Neuronal stem cell (in vitro differentiated cells): Measurements from ENCODE around the gene RYR2.
A peak's percentile ranks its signal among the peaks of the same experiment; 100 is the strongest.
"Not testable (repeated sequence)": the region's sequence is repeated elsewhere in the genome, so short reads cannot be mapped to it uniquely, and the experiment has no call there.

Experiments used
- DNase-seq: peaks from one replicate; pipeline ENCODE4 v3.0.0-alpha.2; 2013; ENCODE audit warnings: low spot score
- H2AFZ ChIP-seq: one replicate; pipeline ENCODE4 v1.6.1; 2013; ENCODE audit warnings: mild to moderate bottlenecking, low read length, inconsistent platforms
- H2AK5ac ChIP-seq: 2 replicates; pipeline ENCODE4 v1.6.1; 2013; ENCODE audit warnings: low read depth, mild to moderate bottlenecking, inconsistent platforms, low read length, moderate library complexity, mixed read lengths
- H2BK120ac ChIP-seq: 2 replicates; pipeline ENCODE4 v1.6.1; 2013; ENCODE audit warnings: low read depth, mild to moderate bottlenecking, inconsistent platforms, low read length, moderate library complexity, mixed read lengths
- H2BK12ac ChIP-seq: one replicate; pipeline ENCODE4 v1.6.1; 2013; ENCODE audit warnings: low read length, inconsistent platforms
- H2BK15ac ChIP-seq: 2 replicates; pipeline ENCODE4 v1.6.1; 2013; ENCODE audit warnings: mild to moderate bottlenecking, low read length, inconsistent platforms, mixed read lengths
- H2BK5ac ChIP-seq: one replicate; pipeline ENCODE4 v1.6.1; 2013; ENCODE audit warnings: inconsistent platforms, mild to moderate bottlenecking, low read length, moderate library complexity
- H3K14ac ChIP-seq: one replicate; pipeline ENCODE4 v1.6.1; 2013; ENCODE audit warnings: low read length, inconsistent platforms
- H3K18ac ChIP-seq: 2 replicates; pipeline ENCODE4 v1.6.1; 2013; ENCODE audit warnings: low read length, inconsistent platforms
- H3K23ac ChIP-seq: 2 replicates; pipeline ENCODE4 v1.6.1; 2013; ENCODE audit warnings: low read depth, mild to moderate bottlenecking, mixed read lengths, low read length, inconsistent platforms; ENCODE audit not compliant: poor library complexity
- H3K27ac ChIP-seq: replicated peaks from 3 replicates; pipeline ENCODE4 v1.5.1; 2013; ENCODE audit warnings: low read length, inconsistent platforms
- H3K27me3 ChIP-seq, 3 experiments: 2 replicates each; pipeline ENCODE4 v1.6.1; 2013; ENCODE audit warnings: low read length in 3 of 3, mild to moderate bottlenecking in 2 of 3, inconsistent platforms in 1 of 3, low read depth in 1 of 3, mixed read lengths in 1 of 3, moderate library complexity in 1 of 3; ENCODE audit not compliant: control insufficient read depth in 3 of 3, insufficient read depth in 3 of 3
- H3K36me3 ChIP-seq, 2 donors: replicated peaks in 1 of 2; 2 replicates each; pipeline ENCODE4 v1.6.1; 2013; ENCODE audit warnings: low read length in 2 of 2; ENCODE audit not compliant: control insufficient read depth in 2 of 2, insufficient read depth in 2 of 2
- H3K4ac ChIP-seq: 2 replicates; pipeline ENCODE4 v1.6.1; 2013; ENCODE audit warnings: inconsistent platforms, mild to moderate bottlenecking, low read length, moderate library complexity
- H3K4me1 ChIP-seq, 2 donors: 1 replicate in 1 of 2; 2 replicates in 1 of 2; pipeline ENCODE4 v1.6.1; 2013; ENCODE audit warnings: low read length in 2 of 2, low read depth in 1 of 2; ENCODE audit not compliant: control insufficient read depth in 2 of 2, insufficient read depth in 1 of 2
- H3K4me2 ChIP-seq: one replicate; pipeline ENCODE4 v1.6.1; 2013; ENCODE audit warnings: mild to moderate bottlenecking, low read length, inconsistent platforms; ENCODE audit not compliant: insufficient read depth, poor library complexity, severe bottlenecking
- H3K4me3 ChIP-seq, 2 donors: 2 replicates each; pipeline ENCODE4 v1.5.1; 2013; ENCODE audit warnings: low read length in 2 of 2, mild to moderate bottlenecking in 2 of 2, inconsistent platforms in 1 of 2, moderate library complexity in 1 of 2
- H3K79me1 ChIP-seq: one replicate; pipeline ENCODE4 v1.6.1; 2013; ENCODE audit warnings: low read depth, mild to moderate bottlenecking, inconsistent platforms, low read length, moderate library complexity
- H3K9ac ChIP-seq: one replicate; pipeline ENCODE4 v1.6.1; 2013; ENCODE audit warnings: mild to moderate bottlenecking, low read depth, low read length, inconsistent platforms; ENCODE audit not compliant: poor library complexity
- H3K9me3 ChIP-seq, 2 donors: replicated peaks in 1 of 2; 2 replicates each; pipeline versions ENCODE3 to v1.6.1; 2013; ENCODE audit warnings: low read length in 2 of 2, mild to moderate bottlenecking in 2 of 2, inconsistent platforms in 1 of 2, low read depth in 1 of 2, mixed read lengths in 1 of 2, moderate library complexity in 1 of 2; ENCODE audit not compliant: control insufficient read depth in 2 of 2, insufficient read depth in 1 of 2
- H4K8ac ChIP-seq: one replicate; pipeline ENCODE4 v1.6.1; 2013; ENCODE audit warnings: low read depth, mild to moderate bottlenecking, inconsistent platforms, low read length, moderate library complexity
- H4K91ac ChIP-seq: one replicate; pipeline ENCODE4 v1.6.1; 2013; ENCODE audit warnings: low read length, low read depth, mild to moderate bottlenecking, inconsistent platforms; ENCODE audit not compliant: poor library complexity
- whole genome bisulfite sequencing, 2 donors: extraction: QIAGEN DNeasy Blood & Tissue Kit; methylation state at CpG; one replicate each; pipeline ENCODE4 v1.1.7; 2013; ENCODE audit warnings: missing lambda C conversion rate in 2 of 2, mixed read lengths in 1 of 2; ENCODE audit not compliant: insufficient read length in 2 of 2, insufficient replicate concordance in 1 of 2; ENCODE audit errors: extremely low coverage in 2 of 2; 5-methylcytosine and 5-hydroxymethylcytosine counted together

Gene RYR2

DNA sequence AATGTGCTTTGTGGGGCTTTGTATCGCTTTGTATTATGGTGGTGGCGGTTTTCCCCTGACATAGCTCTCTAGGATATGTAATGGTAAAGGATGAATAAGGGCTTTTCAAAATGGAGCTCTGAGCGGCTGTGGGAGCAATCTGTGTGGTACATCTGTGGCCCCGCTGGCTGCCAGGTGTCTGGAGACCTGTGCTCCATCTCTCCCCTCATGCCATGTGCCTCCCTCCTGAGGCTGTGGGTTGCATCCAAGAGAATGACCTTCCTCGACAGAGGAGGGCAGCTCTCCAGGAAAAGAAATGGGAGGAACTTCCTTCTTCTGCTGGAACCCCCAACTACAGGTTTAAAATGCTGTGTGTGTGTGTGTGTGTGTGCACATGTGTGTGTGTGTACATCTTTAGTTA is 78.7 kb downstream of the RYR2 start:
- H3K23ac ChIP-seq: no peak overlapping the region
- WGBS, 2 donors: no CpG with 5 or more reads among the region's 5 CpGs

DNA sequence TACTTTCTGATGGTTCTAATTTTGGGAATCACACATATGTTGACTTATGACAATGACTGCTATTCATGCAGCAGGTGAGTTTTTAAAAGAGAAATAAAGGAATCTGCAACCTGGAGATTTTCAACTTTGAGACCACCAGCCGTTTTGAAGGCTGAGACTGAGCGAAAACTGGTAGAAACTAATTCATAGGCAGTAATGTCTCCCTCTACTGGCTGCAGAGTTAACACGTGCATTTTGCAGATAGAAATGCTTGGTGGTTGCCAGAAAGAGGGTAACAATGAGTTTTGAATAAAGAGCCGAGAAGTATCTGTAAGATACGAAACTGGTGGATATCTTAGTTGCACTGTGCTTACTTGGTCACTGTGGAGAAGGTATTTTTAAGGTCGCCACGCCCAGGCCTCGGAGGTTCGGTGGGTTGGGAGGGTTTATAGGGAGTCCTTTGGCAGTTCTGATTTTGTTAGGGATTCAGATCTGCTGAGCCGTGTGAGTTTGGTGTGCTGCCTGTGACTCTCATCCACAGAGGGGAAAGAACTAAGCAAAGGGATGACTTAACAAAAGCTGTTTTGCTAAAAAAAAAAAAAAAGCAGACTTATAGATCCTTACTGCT is 83.0 kb downstream of the RYR2 start:
- no CpG with 5 or more reads among the region's 10 CpGs for WGBS, 2 donors
- Histone ChIP-seq H3K4me3 (no peak overlapping the region), H3K18ac (no peak overlapping the region), H3K27ac (no peak overlapping the region), H4K91ac (no peak overlapping the region), H3K79me1 (no peaks in the 10 kb centered on the region), H3K4me2 (no peak overlapping the region), H3K4me1 (no peaks in the 10 kb centered on the region), H3K9me3 (peaks cover 0 to 4% of the 10 kb centered on the region in 2 donors), H4K8ac (no peak overlapping the region), H3K9ac (no peak overlapping the region), H2BK12ac (no peak overlapping the region), H2BK120ac (no peak overlapping the region), H3K14ac (no peak overlapping the region), H3K4ac (no peak overlapping the region), H3K27me3 (no peaks in the 10 kb centered on the region), H3K23ac (no peak overlapping the region), H2AFZ (peak overlapping the region; percentile 8), H2AK5ac (no peak overlapping the region), H2BK5ac (no peak overlapping the region), H3K36me3 (no peaks in the 10 kb centered on the region), H2BK15ac (no peak overlapping the region)
- no peak for DNase-seq

More for the DNA sequence above, 78.7 kb downstream of the RYR2 start:
- Histone ChIP-seq H2BK5ac (no peak overlapping the region), H3K9ac (no peak overlapping the region), H2AK5ac (no peak overlapping the region), H4K8ac (no peak overlapping the region), H3K4me3 (no peak overlapping the region), H3K14ac (no peak overlapping the region), H2BK15ac (no peak overlapping the region), H2BK12ac (no peak overlapping the region), H2AFZ (no peak overlapping the region), H3K27ac (no peak overlapping the region), H2BK120ac (no peak overlapping the region), H3K9me3 (no peaks in the 10 kb centered on the region), H3K36me3 (no peaks in the 10 kb centered on the region), H3K27me3 (no peaks in the 10 kb centered on the region), H3K4me1 (no peaks in the 10 kb centered on the region), H3K4me2 (no peak overlapping the region), H3K79me1 (peaks cover 1% of the 10 kb centered on the region), H4K91ac (no peak overlapping the region), H3K18ac (no peak overlapping the region), H3K4ac (no peak overlapping the region)
- DNase-seq: no peak

DNA sequence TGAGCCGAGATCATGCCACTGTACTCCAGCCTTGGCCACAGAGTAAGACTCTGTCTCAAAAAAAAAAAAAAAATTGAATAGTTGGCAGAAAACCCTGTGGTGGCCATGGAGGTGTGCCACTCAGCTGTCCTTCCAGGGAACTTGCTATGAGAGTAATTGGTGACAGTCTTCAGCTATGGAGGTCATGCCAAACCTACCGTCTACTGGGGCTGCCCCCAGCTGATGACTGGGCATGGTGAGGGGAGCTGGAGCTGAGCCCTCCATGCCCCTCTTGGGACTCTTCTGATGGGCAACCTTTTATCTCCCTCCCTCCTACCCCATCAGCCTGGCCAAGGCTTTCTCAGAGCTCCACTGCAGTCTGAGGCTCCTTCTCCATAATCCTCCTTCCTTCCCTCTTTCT is 84.2 kb downstream of the RYR2 start:
- no peak for DNase-seq
- Histone ChIP-seq H3K4me1 (no peaks in the 10 kb centered on the region), H2BK12ac (no peak overlapping the region), H2BK5ac (no peak overlapping the region), H3K4me2 (no peak overlapping the region), H3K4me3 (no peak overlapping the region), H3K4ac (no peak overlapping the region), H4K8ac (no peak overlapping the region), H2BK15ac (no peak overlapping the region), H3K36me3 (no peaks in the 10 kb centered on the region), H3K18ac (no peak overlapping the region), H2AFZ (no peak overlapping the region), H3K9ac (no peak overlapping the region), H3K79me1 (no peaks in the 10 kb centered on the region), H2BK120ac (no peak overlapping the region), H3K27ac (no peak overlapping the region), H3K23ac (no peak overlapping the region), H4K91ac (no peak overlapping the region), H2AK5ac (no peak overlapping the region), H3K9me3 (peaks cover 0 to 7% of the 10 kb centered on the region in 2 donors), H3K14ac (no peak overlapping the region), H3K27me3 (no peaks in the 10 kb centered on the region)
- WGBS, 2 donors: no CpG with 5 or more reads among the region's 2 CpGs

DNA sequence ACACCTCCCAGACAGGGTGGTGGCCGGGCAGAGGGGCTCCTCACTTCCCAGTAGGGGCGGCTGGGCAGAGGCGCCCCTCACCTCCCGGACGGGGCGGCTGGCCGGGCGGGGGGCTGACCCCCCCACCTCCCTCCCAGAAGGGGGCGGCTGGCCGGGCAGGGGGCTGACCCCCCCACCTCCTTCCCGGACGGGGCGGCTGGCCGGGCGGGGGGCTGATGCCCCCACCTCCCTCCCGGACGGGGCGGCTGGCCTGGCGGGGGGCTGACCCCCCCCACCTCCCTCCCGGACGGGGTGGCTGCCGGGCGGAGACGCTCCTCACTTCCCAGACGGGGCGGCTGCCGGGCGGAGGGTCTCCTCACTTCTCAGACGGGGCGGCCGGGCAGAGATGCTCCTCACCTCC is 85.3 kb downstream of the RYR2 start:
- WGBS, 2 donors: no CpG with 5 or more reads among the region's 31 CpGs
- not testable (repeated sequence) for H3K4ac ChIP-seq, H2BK12ac ChIP-seq, H3K27me3 ChIP-seq, H2AFZ ChIP-seq, H3K14ac ChIP-seq, H3K9ac ChIP-seq, H2BK15ac ChIP-seq, H3K79me1 ChIP-seq, H3K4me2 ChIP-seq, H3K36me3 ChIP-seq, H4K91ac ChIP-seq, DNase-seq, H2AK5ac ChIP-seq, H3K4me3 ChIP-seq, H3K9me3 ChIP-seq, H3K4me1 ChIP-seq, H3K18ac ChIP-seq, H2BK120ac ChIP-seq, H3K27ac ChIP-seq, H3K23ac ChIP-seq, H2BK5ac ChIP-seq, H4K8ac ChIP-seq
